Posterior cingulate gyrus (tissue), 11 donors: ENCODE data around the gene SPACDR.
"Not testable (repeated sequence)": the region's sequence is repeated elsewhere in the genome, so short reads cannot be mapped to it uniquely, and the experiment has no call there.

Experiments
- DNase-seq, 10 donors: peaks; one replicate each; pipeline versions ENCODE4 v3.0.0 to v3.0.0-alpha.2; 2020 to 2021; ENCODE audit warnings: mixed read lengths in 3 of 10
- intact Hi-C: fragments of 100-400 bp; cut with DNase I; formaldehyde crosslinking; loops from one replicate; pipeline ENCODE4 v1.15.1; 2023

The SPACDR gene

GRCh38 chr7:100464210-100464660 is at the start of gene SPACDR:
Gene SPACDR (minus strand): TSS chr7:100464260. CDS start chr7:100464025, 235 bp downstream.
- intact Hi-C loops = no loop called here
- no peak for DNase-seq

GRCh38 chr7:100513212-100513810 is 49.3 kb upstream of the SPACDR start:
- intact Hi-C loops = no loop called here
- DNase-seq = no peak

- intact Hi-C loops = no loop called here
- peak in 1 of 10 donors; percentile 40 for DNase-seq
Measured at GRCh38 chr7:100510437-100511239, 46.6 kb upstream of the SPACDR start.

- intact Hi-C loops = no loop called here
- DNase-seq = peak in 7 of 10 donors; percentile 40 to 94 (median 75)
Measured at GRCh38 chr7:100509231-100509630, 45.2 kb upstream of the SPACDR start.

GRCh38 chr7:100506356-100506923 is 42.4 kb upstream of the SPACDR start:
- DNase-seq = peak in 1 of 10 donors; percentile 40

GRCh38 chr7:100504887-100505611 is 41.0 kb upstream of the SPACDR start:
- intact Hi-C loops = no loop called here
- no peak for DNase-seq

More at GRCh38 chr7:100506356-100506923, 42.4 kb upstream of the SPACDR start:
- intact Hi-C loops = no loop called here

GRCh38 chr7:100504031-100504430 is 40.0 kb upstream of the SPACDR start:
- intact Hi-C loops, DNase-seq: not testable (repeated sequence)

GRCh38 chr7:100500743-100501142 is 36.7 kb upstream of the SPACDR start:
- DNase-seq, intact Hi-C loops: not testable (repeated sequence)

- intact Hi-C loops = no loop called here
- peak in 1 of 10 donors; percentile 24 for DNase-seq
Measured at GRCh38 chr7:100496509-100496908, 32.4 kb upstream of the SPACDR start.

GRCh38 chr7:100493476-100494264 is 29.6 kb upstream of the SPACDR start:
- DNase-seq = peak in 7 of 10 donors; percentile 28 to 90 (median 49)
- intact Hi-C loops = loop anchor here (5.0 kb wide), 1 partner anchor 44 kb away; the partner anchor contains the start of gene AGFG2

- no peak for DNase-seq
- intact Hi-C loops = loop anchor here (5.0 kb wide), 1 partner anchor 44 kb away; the partner anchor contains the start of gene AGFG2
Measured at GRCh38 chr7:100492738-100493475, 28.8 kb upstream of the SPACDR start.

GRCh38 chr7:100491192-100491578 is 27.1 kb upstream of the SPACDR start:
- intact Hi-C loops = loop anchor here (5.0 kb wide), 1 partner anchor 46 kb away; the partner anchor contains the start of gene AGFG2

GRCh38 chr7:100490483-100491191 is 26.6 kb upstream of the SPACDR start:
- intact Hi-C loops = loop anchor here (5.0 kb wide), 1 partner anchor 47 kb away; the partner anchor contains the start of gene AGFG2
- no peak for DNase-seq

More at GRCh38 chr7:100491192-100491578, 27.1 kb upstream of the SPACDR start:
- no peak for DNase-seq

GRCh38 chr7:100489824-100490223 is 25.8 kb upstream of the SPACDR start:
- peak; percentile 85 to 99 (median 95) for DNase-seq
- intact Hi-C loops = loop anchor here (5.0 kb wide), 2 partner anchors 47 to 67 kb away; partner anchors contain the start of gene AGFG2

- DNase-seq = no peak
- intact Hi-C loops = loop anchor here (5.0 kb wide), 1 partner anchor 68 kb away; no protein-coding TSS in a partner anchor
Measured at GRCh38 chr7:100489121-100489520, 25.1 kb upstream of the SPACDR start.

GRCh38 chr7:100488333-100489095 is 24.5 kb upstream of the SPACDR start:
- no peak for DNase-seq
- intact Hi-C loops = loop anchor here (5.0 kb wide), 1 partner anchor 69 kb away; no protein-coding TSS in a partner anchor
